H1 (cell line): ENCODE measurements around the gene TBC1D12. TPM values are rescaled to one million over a fixed set of nuclear protein-coding genes. Genes with fewer than 3 reads are reported as not detected.

Experiments
- CTCF ChIA-PET: fragments of 300-600 bp; sonication (Branson Sonifier 250); formaldehyde crosslinking; loops from one replicate; lab custom pipeline; 2021; ENCODE audit not compliant: partially characterized antibody; lab: Charles Lee
- POLR2A ChIA-PET: fragments of 300-600 bp; sonication (Branson Sonifier 250); formaldehyde crosslinking; loops from one replicate; lab custom pipeline; 2021; ENCODE audit warnings: inconsistent platforms; ENCODE audit not compliant: partially characterized antibody; lab: Charles Lee
- DNase-seq, 2 experiments: peaks; one replicate each; pipeline versions ENCODE4 v3.0.0 to v3.0.0-alpha.2; 2010 to 2022; ENCODE audit warnings: low spot score in 2 of 2, low read depth in 1 of 2, mixed read lengths in 1 of 2
- FAIRE-seq: peaks from 2 replicates; lab custom pipeline; 2011; peaks lifted over from hg19 to GRCh38; lab: Jason Lieb, UNC
- H2AFZ ChIP-seq: 2 replicates; pipeline ENCODE4 v1.8.1; 2012; ENCODE audit warnings: low read length, inconsistent platforms
- H2AK5ac ChIP-seq: 2 replicates; pipeline ENCODE4 v1.6.1; 2013; ENCODE audit warnings: low read depth, low read length
- H2BK120ac ChIP-seq: replicated peaks from 2 replicates; pipeline ENCODE3; 2013; ENCODE audit warnings: low read depth, low read length, inconsistent platforms
- H2BK12ac ChIP-seq: 2 replicates; pipeline ENCODE4 v1.6.1; 2013; ENCODE audit warnings: low read depth, low read length
- H2BK15ac ChIP-seq: 2 replicates; pipeline ENCODE4 v1.6.1; 2013; ENCODE audit warnings: low read length
- H2BK20ac ChIP-seq: 2 replicates; pipeline ENCODE4 v1.6.1; 2013; ENCODE audit warnings: low read length
- H2BK5ac ChIP-seq: 2 replicates; pipeline ENCODE4 v1.6.1; 2013; ENCODE audit warnings: low read depth, low read length
- H3K14ac ChIP-seq: 2 replicates; pipeline ENCODE4 v1.6.1; 2013; ENCODE audit warnings: inconsistent platforms; ENCODE audit not compliant: insufficient read length
- H3K18ac ChIP-seq: 2 replicates; pipeline ENCODE4 v1.6.1; 2013; ENCODE audit warnings: low read length; ENCODE audit errors: extremely low read depth
- H3K23ac ChIP-seq: 2 replicates; pipeline ENCODE4 v1.6.1; 2013; ENCODE audit warnings: inconsistent platforms; ENCODE audit not compliant: insufficient read length
- H3K23me2 ChIP-seq: 2 replicates; pipeline ENCODE4 v1.6.1; 2013; ENCODE audit warnings: low read depth, low read length
- H3K27ac ChIP-seq: 2 replicates; pipeline ENCODE4 v1.6.1; 2011; ENCODE audit warnings: low read depth, low read length, inconsistent platforms
- H3K27me3 ChIP-seq, 4 experiments: replicated peaks in 1 of 4; 1 replicate in 1 of 4; 2 replicates in 3 of 4; pipeline versions ENCODE4 v1.6.1 to v1.8.1; 2011 to 2013; ENCODE audit warnings: low read length in 3 of 4, mild to moderate bottlenecking in 3 of 4, inconsistent platforms in 2 of 4, mixed read lengths in 2 of 4, moderate library complexity in 1 of 4; ENCODE audit not compliant: control insufficient read depth in 3 of 4, insufficient read depth in 3 of 4; ENCODE audit errors: extremely low read depth in 1 of 4
- H3K36me3 ChIP-seq, 4 experiments: 2 replicates each; pipeline versions ENCODE4 v1.6.1 to v1.8.1; 2011 to 2013; ENCODE audit warnings: mild to moderate bottlenecking in 4 of 4, low read length in 3 of 4, moderate library complexity in 2 of 4, control low read depth in 1 of 4, inconsistent platforms in 1 of 4; ENCODE audit not compliant: insufficient read depth in 4 of 4, control insufficient read depth in 2 of 4
- H3K4ac ChIP-seq: replicated peaks from 2 replicates; pipeline ENCODE3; 2013; ENCODE audit warnings: low read length, low read depth, mixed read lengths, inconsistent platforms; ENCODE audit not compliant: insufficient read length
- H3K4me1 ChIP-seq, 4 experiments: replicated peaks in 1 of 4; 1 replicate in 1 of 4; 2 replicates in 3 of 4; pipeline versions ENCODE4 v1.6.1 to v1.8.1; 2011 to 2013; ENCODE audit warnings: low read length in 3 of 4, inconsistent platforms in 2 of 4, mixed read lengths in 1 of 4; ENCODE audit not compliant: insufficient read depth in 4 of 4, control insufficient read depth in 3 of 4
- H3K4me2 ChIP-seq, 2 experiments: 2 replicates each; pipeline versions ENCODE4 v1.6.1 to v1.8.1; 2011 to 2013; ENCODE audit warnings: low read depth in 2 of 2, low read length in 2 of 2, control low read depth in 1 of 2, inconsistent platforms in 1 of 2, mild to moderate bottlenecking in 1 of 2; ENCODE audit not compliant: insufficient read depth in 1 of 2
- H3K4me3 ChIP-seq, 4 experiments: fragments of 200-600, 300-600 bp in 1 of 4; sonication (generic), shearing (Covaris generic), sonication (Bioruptor Twin) in 1 of 4; 2 replicates each; pipeline versions ENCODE4 v1.5.1 to v1.8.1; 2011 to 2016; ENCODE audit warnings: low read length in 4 of 4, low read depth in 3 of 4, control low read depth in 2 of 4, inconsistent platforms in 2 of 4, mild to moderate bottlenecking in 2 of 4, mixed read lengths in 1 of 4, moderate library complexity in 1 of 4; ENCODE audit not compliant: insufficient read depth in 2 of 4; ENCODE audit errors: extremely low read depth in 1 of 4
- H3K56ac ChIP-seq: replicated peaks from 2 replicates; pipeline ENCODE3; 2013; ENCODE audit warnings: low read depth, mild to moderate bottlenecking, mixed read lengths, low read length, inconsistent platforms; ENCODE audit not compliant: insufficient read length
- H3K79me1 ChIP-seq: 2 replicates; pipeline ENCODE4 v1.6.1; 2013; ENCODE audit warnings: low read depth, low read length, control low read depth
- H3K79me2 ChIP-seq, 2 experiments: 2 replicates each; pipeline versions ENCODE4 v1.6.1 to v1.8.1; 2012 to 2013; ENCODE audit warnings: low read length in 2 of 2, mild to moderate bottlenecking in 2 of 2, inconsistent platforms in 1 of 2; ENCODE audit not compliant: insufficient read depth in 2 of 2, control insufficient read depth in 1 of 2
- H3K9ac ChIP-seq, 4 experiments: replicated peaks in 1 of 4; 1 replicate in 1 of 4; 2 replicates in 3 of 4; pipeline versions ENCODE4 v1.6.1 to v1.8.1; 2011 to 2013; ENCODE audit warnings: low read depth in 3 of 4, low read length in 3 of 4, control low read depth in 2 of 4, mild to moderate bottlenecking in 2 of 4, moderate library complexity in 2 of 4, inconsistent platforms in 1 of 4; ENCODE audit errors: extremely low read depth in 1 of 4
- H3K9me3 ChIP-seq, 2 experiments: 2 replicates each; pipeline versions ENCODE4 v1.6.1 to v1.8.1; 2012 to 2013; ENCODE audit warnings: mild to moderate bottlenecking in 2 of 2, moderate library complexity in 2 of 2, control low read depth in 1 of 2, inconsistent platforms in 1 of 2, low read depth in 1 of 2, low read length in 1 of 2, mixed read lengths in 1 of 2; ENCODE audit not compliant: insufficient read depth in 2 of 2
- H4K20me1 ChIP-seq, 2 experiments: replicated peaks in 1 of 2; 2 replicates each; pipeline versions ENCODE3 to v1.8.1; 2011 to 2013; ENCODE audit warnings: inconsistent platforms in 2 of 2, low read length in 2 of 2, mild to moderate bottlenecking in 1 of 2; ENCODE audit not compliant: insufficient read depth in 2 of 2, control insufficient read depth in 1 of 2
- H4K5ac ChIP-seq: 2 replicates; pipeline ENCODE4 v1.6.1; 2013; ENCODE audit warnings: low read length, low read depth, mixed read lengths, inconsistent platforms; ENCODE audit not compliant: insufficient read length
- H4K8ac ChIP-seq: 2 replicates; pipeline ENCODE4 v1.8.0; 2013; ENCODE audit warnings: mild to moderate bottlenecking, moderate library complexity, low read length, inconsistent platforms; ENCODE audit not compliant: insufficient read depth; ENCODE audit errors: extremely low read depth
- H4K91ac ChIP-seq: replicated peaks from 2 replicates; pipeline ENCODE3; 2013; ENCODE audit warnings: low read length, mixed read lengths, inconsistent platforms; ENCODE audit not compliant: insufficient read length
- CEBPB ChIP-seq: IDR thresholded peaks from 2 replicates; pipeline ENCODE4 v1.6.1; 2012; ENCODE audit warnings: low read depth, low read length
- NRF1 ChIP-seq: IDR thresholded peaks from 2 replicates; pipeline ENCODE4 v1.6.1; 2011; ENCODE audit warnings: mild to moderate bottlenecking, low read depth, low read length, improper control_type of control experiment
- RXRA ChIP-seq: IDR thresholded peaks from 2 replicates; pipeline ENCODE4 v1.6.1; 2011; ENCODE audit warnings: low read depth, mild to moderate bottlenecking, low read length, moderate library complexity; ENCODE audit not compliant: insufficient read depth
- SP4 ChIP-seq: IDR thresholded peaks from 2 replicates; pipeline ENCODE4 v1.6.1; 2012; ENCODE audit warnings: low read length, inconsistent platforms
- WGBS, 2 experiments: shearing (Covaris generic) in 1 of 2; methylation state at CpG; one replicate each; pipeline versions ENCODE4 v1.1.6 to v1.1.7; 2013 to 2015; ENCODE audit warnings: low lambda C conversion rate in 2 of 2, mixed read lengths in 2 of 2, inconsistent platforms in 1 of 2, low coverage in 1 of 2, missing lambda C conversion rate in 1 of 2; ENCODE audit not compliant: insufficient replicate concordance in 2 of 2, insufficient coverage in 1 of 2, insufficient read length in 1 of 2; ENCODE audit errors: extremely low coverage in 1 of 2, missing lambda C conversion rate in 1 of 2; 5-methylcytosine and 5-hydroxymethylcytosine counted together
- polyA plus RNA-seq, 7 experiments: library from polyadenylated mRNA; depleted of rRNA in 3 of 7; stranded (reverse) in 5 of 7; unstranded in 2 of 7; fragments of >200 nt in 5 of 7; fragments of 200-250 nt in 2 of 7; gene quantifications; 1 replicate in 5 of 7; 2 replicates in 1 of 7; 4 replicates in 1 of 7; pipeline versions ENCODE4 v1.2.1 to v1.2.3, GENCODE V29; 2011 to 2013; ENCODE audit warnings: missing spikeins in 2 of 7, mixed read lengths in 2 of 7
- total RNA-seq: library from RNA; stranded (reverse); fragmentation: NEBNext Ultra II Directional; extraction: Animal tissue kit (Norgen Biotek cat#: 25700); gene quantifications from 2 replicates; pipeline ENCODE4 v1.2.1, GENCODE V29; 2021

Gene TBC1D12
- total and polyA plus RNA-seq, 2 of the 8 experiments (the other 6 are each of a cell fraction or from before 2014, with no cell fraction given): 1.1 to 3.2 TPM

GRCh38 chr10:94483970-94484369 is 81.6 kb downstream of the TBC1D12 start:
- no peak overlapping the region for H3K23ac ChIP-seq
- H2BK5ac ChIP-seq: no peak overlapping the region
- POLR2A ChIA-PET: no interaction called here
- H3K23me2 ChIP-seq: no peaks in the 10 kb centered on the region
- no peaks in the 10 kb centered on the region for H3K79me1 ChIP-seq
- no peak overlapping the region for H2AFZ ChIP-seq
- no peak overlapping the region for H2BK120ac ChIP-seq
- FAIRE-seq (no peak), DNase-seq (no peak)
- H2BK20ac ChIP-seq: no peak overlapping the region
- H3K27ac ChIP-seq: no peak overlapping the region
- TF ChIP-seq NRF1: no peak
- TF ChIP-seq CEBPB: no peak
- no peak for TF ChIP-seq SP4
- no peak for TF ChIP-seq RXRA
- H4K5ac ChIP-seq: no peak overlapping the region
- H3K56ac ChIP-seq: no peak overlapping the region
- H3K18ac ChIP-seq: no peak overlapping the region
- no peak overlapping the region for H2BK15ac ChIP-seq
- no peaks in the 10 kb centered on the region for H4K20me1 ChIP-seq
- no peak overlapping the region for H3K4ac ChIP-seq
- no peak overlapping the region for H3K4me2 ChIP-seq
- H3K9ac ChIP-seq: no peak overlapping the region
- no peaks in the 10 kb centered on the region for H3K79me2 ChIP-seq
- no peak overlapping the region for H3K14ac ChIP-seq
- no peaks in the 10 kb centered on the region for H3K27me3 ChIP-seq
- no peak overlapping the region for H4K91ac ChIP-seq
- H4K8ac ChIP-seq: no peak overlapping the region
- 98% methylated on average over 4 of the region's 4 CpGs; no CpG with 5 or more reads in 1 of the 2 experiments for WGBS, 2 experiments
- H3K4me1 ChIP-seq: 0 out of 7 replicates have a peak, but pooled peaks cover 0 to 2% (median 0%) of the 10 kb centered on the region in 4 experiments
- no peak overlapping the region for H2BK12ac ChIP-seq
- CTCF ChIA-PET: no interaction called here
- H3K36me3 ChIP-seq: no peaks in the 10 kb centered on the region
- H2AK5ac ChIP-seq: no peak overlapping the region
- H3K9me3 ChIP-seq: no peaks in the 10 kb centered on the region
- no peak overlapping the region for H3K4me3 ChIP-seq
